ENCODE results near the gene TCEAL2. TPM values are rescaled to one million over a fixed set of nuclear protein-coding genes. Genes with fewer than 3 reads are reported as not detected.
A peak's percentile ranks its signal among the peaks of the same experiment; 100 is the strongest.
"Not testable (repeated sequence)": the region's sequence is repeated elsewhere in the genome, so short reads cannot be mapped to it uniquely, and the experiment has no call there.

TCEAL2 gene
- total RNA-seq, 1 experiment from 2014 or later: 12.6 TPM

DNA sequence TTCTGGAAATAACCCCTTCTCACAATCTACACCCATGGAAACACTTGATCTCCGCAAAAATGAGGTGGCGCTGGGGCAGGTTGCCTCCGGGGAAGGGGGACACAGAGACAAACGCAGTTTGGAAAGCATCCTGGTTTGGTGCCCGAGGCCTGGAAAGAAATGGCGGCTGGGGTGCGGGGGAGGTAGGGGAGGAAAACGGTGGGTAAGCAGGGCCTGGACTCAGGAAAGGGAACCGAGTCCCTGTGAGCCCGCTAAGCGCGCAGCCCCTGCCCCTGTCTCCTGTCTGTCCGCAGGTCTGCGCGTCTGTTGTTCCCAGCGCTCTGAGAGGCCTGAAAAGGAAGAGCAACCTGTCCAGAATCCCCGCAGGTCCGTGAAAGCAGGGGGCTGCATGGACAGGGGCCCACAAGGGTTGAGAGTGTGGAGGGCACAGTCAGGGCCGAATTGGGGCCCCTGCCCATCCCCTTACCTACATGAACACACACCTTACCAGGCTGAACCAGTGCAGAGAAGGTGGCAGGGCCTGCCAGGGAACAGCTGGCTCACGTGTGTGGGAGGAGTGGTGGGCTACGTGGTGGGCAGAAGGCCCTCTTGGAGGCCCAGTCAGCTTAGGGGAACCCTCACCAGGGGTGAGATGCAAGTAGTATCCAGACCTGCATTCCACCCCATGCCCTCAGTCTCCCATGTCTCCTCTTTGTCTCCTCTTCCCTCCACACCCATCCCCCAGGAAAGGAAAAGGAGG lies 770 bp downstream of the TCEAL2 start:
- peaks cover 30% of the 10 kb centered on the region for H3K27me3 Mint-ChIP-seq (ENCODE audit: low read depth)
- peaks cover 20% of the 10 kb centered on the region for H3K9me3 ChIP-seq (ENCODE audit: control insufficient read depth, low read depth, low read length)
- H4K8ac ChIP-seq (replicated peaks; ENCODE audit: insufficient read length, low read depth, low read length); H4K5ac ChIP-seq (ENCODE audit: insufficient read length, low read depth, low read length); H2BK5ac ChIP-seq (ENCODE audit: insufficient read length, low read length); H2BK20ac ChIP-seq (ENCODE audit: low read depth, low read length, poor library complexity, severe bottlenecking); H3K4me1 ChIP-seq (ENCODE audit: insufficient read depth, low read length); H2BK12ac ChIP-seq (ENCODE audit: insufficient read length, low read depth, low read length); H4K91ac ChIP-seq (ENCODE audit: insufficient read length, low read depth, low read length); H2BK15ac ChIP-seq (ENCODE audit: low read depth, low read length); H3K23ac ChIP-seq (ENCODE audit: insufficient read length, low read depth, low read length); H4K20me1 ChIP-seq (ENCODE audit: control insufficient read depth, insufficient read depth, insufficient read length); H3K27me3 ChIP-seq (ENCODE audit: insufficient read depth, low read length); H3K79me2 ChIP-seq (ENCODE audit: insufficient read depth, low read length); H2AFZ ChIP-seq (ENCODE audit: low read length); H3K36me3 Mint-ChIP-seq (ENCODE audit: insufficient read depth in 1 of 3, low read depth in 3 of 3); H3K4ac ChIP-seq (ENCODE audit: low read depth, low read length); H3K4me1 Mint-ChIP-seq; H2AK5ac ChIP-seq (ENCODE audit: insufficient read length, low read length); H3K79me1 ChIP-seq (ENCODE audit: insufficient read depth, low read depth, low read length, poor library complexity, severe bottlenecking); DNase-seq; H3K23me2 ChIP-seq (ENCODE audit: insufficient read length, low read depth, low read length, poor library complexity, severe bottlenecking); H3K18ac ChIP-seq (ENCODE audit: insufficient read length, low read depth, low read length); H3T11ph ChIP-seq (ENCODE audit: low read length); H3K27ac Mint-ChIP-seq; H3K14ac ChIP-seq (ENCODE audit: insufficient read depth, low read length); H3K27ac ChIP-seq (ENCODE audit: insufficient read length, low read depth, low read length); H2BK120ac ChIP-seq (ENCODE audit: low read depth, low read length, poor library complexity, severe bottlenecking); H3K56ac ChIP-seq (ENCODE audit: insufficient read length, low read depth, low read length): not testable (repeated sequence)
- H3K9ac ChIP-seq (ENCODE audit: extremely low read depth, insufficient read length, low read length): peak overlapping the region; percentile 50
- WGBS (ENCODE audit: extremely low coverage, insufficient read length, low lambda C conversion rate): no CpG with 5 or more reads among the region's 21 CpGs
- H3K9me3 Mint-ChIP-seq: peaks cover 59 to 75% of the 10 kb centered on the region in 2 experiments
- peak overlapping the region; percentile 71 to 86 for H3K4me3 Mint-ChIP-seq
- peak overlapping the region; percentile 60 for H3K4me2 ChIP-seq (ENCODE audit: insufficient read depth, insufficient read length, low read length)
